Body of pancreas (tissue), 4 donors: ENCODE measurements around the gene TADA2A. TPM values are rescaled to one million over a fixed set of nuclear protein-coding genes. Genes with fewer than 3 reads are reported as not detected.
A peak's percentile ranks its signal among the peaks of the same experiment; 100 is the strongest.

Experiments
- ATAC-seq: fragments of 150-250 bp; one replicate; pipeline ENCODE4 v1.9.1; 2016
- DNase-seq, 4 donors: peaks; one replicate each; pipeline ENCODE4 v3.0.0-alpha.2; 2019
- H3K27ac ChIP-seq, 4 donors: fragments of 200-600 bp; sonication (generic); 1 replicate in 3 of 4; 2 replicates in 1 of 4; pipeline versions ENCODE4 v1.5.1 to v1.6.1; 2016 to 2019; ENCODE audit warnings: mild to moderate bottlenecking in 1 of 4, mixed read lengths in 1 of 4, moderate library complexity in 1 of 4
- H3K27me3 ChIP-seq, 2 donors: fragments of 200-600 bp; sonication (generic); one replicate each; pipeline ENCODE4 v1.6.0; 2016; ENCODE audit warnings: mild to moderate bottlenecking in 1 of 2
- H3K36me3 ChIP-seq, 2 donors: fragments of 200-600 bp; sonication (generic); replicated peaks in 1 of 2; 2 replicates each; pipeline ENCODE4 v1.5.1; 2016; ENCODE audit warnings: low read depth in 2 of 2; ENCODE audit not compliant: insufficient read depth in 1 of 2
- H3K4me1 ChIP-seq: fragments of 200-600 bp; sonication (generic); one replicate; pipeline ENCODE4 v1.6.0; 2016
- H3K4me3 ChIP-seq, 2 donors: fragments of 200-600 bp; sonication (generic); 1 replicate in 1 of 2; 2 replicates in 1 of 2; pipeline ENCODE4 v1.5.1; 2016 to 2019
- H3K9me3 ChIP-seq, 3 donors: fragments of 200-600 bp; sonication (generic); 1 replicate in 2 of 3; 2 replicates in 1 of 3; pipeline ENCODE4 v1.5.1; 2016
- POLR2A ChIP-seq, 3 donors: fragments of 450-650 bp; IDR thresholded peaks; one replicate each; pipeline ENCODE4 v1.6.1; 2016; ENCODE audit warnings: antibody characterized with exemption in 3 of 3, mild to moderate bottlenecking in 2 of 3
- WGBS, 2 donors: methylation state at CpG; one replicate each; pipeline ENCODE4 v1.1.5; 2017; 5-methylcytosine and 5-hydroxymethylcytosine counted together
- intact Hi-C: fragments of 100-400 bp; cut with DNase I; formaldehyde crosslinking; loops from one replicate; pipeline ENCODE4 v1.15.1; 2023
- total RNA-seq, 2 donors: library from RNA; depleted of rRNA; stranded (reverse); fragments of >200 nt; gene quantifications; one replicate each; pipeline ENCODE4 v1.1.0, GENCODE V29; 2016
- TF ChIP-seq, protein P1 (sequence below), 7 experiments: fragments of 450-650 bp in 4 of 7; fragments of 200-600 bp in 3 of 7; sonication (generic) in 3 of 7; IDR thresholded peaks; one replicate each; pipeline ENCODE4 v1.5.1; 2016 to 2019; ENCODE audit warnings: antibody characterized with exemption in 7 of 7

The TADA2A gene
- total RNA-seq, 2 donors from 2014 or later, result 9.9 to 13.5 TPM

GRCh38 chr17:37520174-37520573 lies 113.5 kb downstream of the TADA2A start:
- TF ChIP-seq, protein P1, sequence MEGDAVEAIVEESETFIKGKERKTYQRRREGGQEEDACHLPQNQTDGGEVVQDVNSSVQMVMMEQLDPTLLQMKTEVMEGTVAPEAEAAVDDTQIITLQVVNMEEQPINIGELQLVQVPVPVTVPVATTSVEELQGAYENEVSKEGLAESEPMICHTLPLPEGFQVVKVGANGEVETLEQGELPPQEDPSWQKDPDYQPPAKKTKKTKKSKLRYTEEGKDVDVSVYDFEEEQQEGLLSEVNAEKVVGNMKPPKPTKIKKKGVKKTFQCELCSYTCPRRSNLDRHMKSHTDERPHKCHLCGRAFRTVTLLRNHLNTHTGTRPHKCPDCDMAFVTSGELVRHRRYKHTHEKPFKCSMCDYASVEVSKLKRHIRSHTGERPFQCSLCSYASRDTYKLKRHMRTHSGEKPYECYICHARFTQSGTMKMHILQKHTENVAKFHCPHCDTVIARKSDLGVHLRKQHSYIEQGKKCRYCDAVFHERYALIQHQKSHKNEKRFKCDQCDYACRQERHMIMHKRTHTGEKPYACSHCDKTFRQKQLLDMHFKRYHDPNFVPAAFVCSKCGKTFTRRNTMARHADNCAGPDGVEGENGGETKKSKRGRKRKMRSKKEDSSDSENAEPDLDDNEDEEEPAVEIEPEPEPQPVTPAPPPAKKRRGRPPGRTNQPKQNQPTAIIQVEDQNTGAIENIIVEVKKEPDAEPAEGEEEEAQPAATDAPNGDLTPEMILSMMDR (IDR thresholded peaks at IDR 0.05), result no peak
- no peak for TF ChIP-seq POLR2A (IDR thresholded peaks at IDR 0.05)
- ATAC-seq (no peak), DNase-seq (no peak)
- Histone ChIP-seq H3K27ac (no peak overlapping the region), H3K36me3 (peaks cover 12 to 25% of the 10 kb centered on the region in 2 donors), H3K4me1 (no peaks in the 10 kb centered on the region), H3K9me3 (no peaks in the 10 kb centered on the region), H3K4me3 (no peak overlapping the region), H3K27me3 (no peaks in the 10 kb centered on the region)
- intact Hi-C loops, result no loop called here
- 87 to 95% methylated on average over 8 of the region's 8 CpGs for WGBS, 2 donors

DNA sequence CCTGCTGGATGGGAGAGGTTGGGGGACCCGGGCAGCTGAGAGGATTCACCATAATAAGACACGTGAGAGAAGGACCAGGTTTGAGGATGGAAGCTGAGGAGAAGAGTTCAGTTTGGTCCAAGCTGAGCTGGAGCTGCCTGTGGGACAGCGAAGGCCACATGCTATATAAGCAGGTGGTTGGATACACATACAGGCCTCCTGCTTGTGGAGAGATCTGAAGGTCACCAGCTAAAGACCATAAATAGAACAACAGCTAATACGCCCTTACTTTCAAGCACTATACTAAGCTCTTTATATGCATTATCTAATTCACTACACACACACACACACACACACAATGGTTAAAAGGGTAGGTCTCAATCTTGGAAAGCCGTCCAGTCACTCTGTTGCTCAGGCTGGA lies 115.1 kb downstream of the TADA2A start:
- intact Hi-C loops, result no loop called here
- no peak for TF ChIP-seq POLR2A (IDR thresholded peaks at IDR 0.05)
- TF ChIP-seq, protein P1 (IDR thresholded peaks at IDR 0.05), result no peak
- H3K4me3 ChIP-seq, result no peak overlapping the region
- no peak overlapping the region for H3K27ac ChIP-seq
- H3K9me3 ChIP-seq, result no peaks in the 10 kb centered on the region
- H3K36me3 ChIP-seq, result peaks cover 12 to 25% of the 10 kb centered on the region in 2 donors
- H3K4me1 ChIP-seq, result no peaks in the 10 kb centered on the region
- 93 to 94% methylated on average over 5 of the region's 5 CpGs for WGBS, 2 donors
- no peak for DNase-seq
- no peak for ATAC-seq
- no peaks in the 10 kb centered on the region for H3K27me3 ChIP-seq

DNA sequence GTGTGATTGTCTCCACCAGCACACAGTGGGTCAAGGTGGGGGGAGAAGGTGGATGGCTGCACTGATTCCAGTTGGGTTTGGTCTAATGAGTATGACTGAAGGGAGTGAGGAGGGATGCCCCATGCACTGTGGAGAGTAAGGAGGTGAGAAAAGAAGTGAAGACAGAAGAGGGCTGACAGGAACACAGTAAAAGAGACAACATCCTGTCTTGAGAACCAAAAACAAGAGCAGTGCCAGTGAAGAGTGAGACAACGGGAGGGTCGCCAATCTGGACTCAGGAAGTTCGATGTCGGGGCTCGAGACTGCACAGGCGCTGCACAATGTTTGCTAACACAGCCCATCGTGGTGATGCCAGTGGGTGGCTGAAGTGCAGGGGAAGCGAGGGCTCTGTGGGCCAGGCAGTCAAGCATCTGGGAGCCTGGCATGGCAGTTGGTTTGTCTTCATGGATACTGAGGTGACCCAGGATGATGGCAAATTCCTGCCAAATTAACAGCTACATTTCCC lies 117.1 kb downstream of the TADA2A start:
- intact Hi-C loops, result no loop called here
- WGBS, 2 donors, result 90 to 92% methylated on average over 8 of the region's 8 CpGs
- no peaks in the 10 kb centered on the region for H3K4me1 ChIP-seq
- H3K27ac ChIP-seq, result no peak overlapping the region
- ATAC-seq (no peak), DNase-seq (no peak)
- no peaks in the 10 kb centered on the region for H3K9me3 ChIP-seq
- H3K36me3 ChIP-seq, result peaks cover 0 to 13% of the 10 kb centered on the region in 2 donors
- TF ChIP-seq, protein P1 (IDR thresholded peaks at IDR 0.05), result no peak
- TF ChIP-seq POLR2A (IDR thresholded peaks at IDR 0.05), result no peak
- H3K27me3 ChIP-seq, result no peaks in the 10 kb centered on the region
- no peak overlapping the region for H3K4me3 ChIP-seq

GRCh38 chr17:37527249-37527851 lies 120.7 kb downstream of the TADA2A start:
- WGBS, 2 donors, result 43 to 56% methylated on average over 5 of the region's 5 CpGs
- H3K36me3 ChIP-seq, result peaks cover 0 to 10% of the 10 kb centered on the region in 2 donors
- no peak overlapping the region for H3K4me3 ChIP-seq
- H3K27ac ChIP-seq, result no peak overlapping the region
- no peak for TF ChIP-seq POLR2A (IDR thresholded peaks at IDR 0.05)
- TF ChIP-seq, protein P1 (IDR thresholded peaks at IDR 0.05), result peak; percentile 21 to 64 (median 55)
- intact Hi-C loops, result no loop called here
- ATAC-seq, result peak; percentile 74
- peak in 2 of 4 donors; percentile 30 to 41 for DNase-seq
- no peaks in the 10 kb centered on the region for H3K9me3 ChIP-seq
- no peaks in the 10 kb centered on the region for H3K4me1 ChIP-seq
- H3K27me3 ChIP-seq, result no peaks in the 10 kb centered on the region

Other genes with a start within 250 kb of the TADA2A start
- not detected for gene C17orf78, start 30.9 kb upstream of the TADA2A start, total RNA-seq
- 10 to 100 TPM in 1 of 2 donors, 1 to 10 TPM in 1; 9.1 to 49.1 TPM for gene ACACA, start 50 bp upstream of the TADA2A start, total RNA-seq
- 1 to 10 TPM; 9.6 to 9.9 TPM for gene DUSP14, start 83.0 kb downstream of the TADA2A start, total RNA-seq
- 10 to 100 TPM; 14.2 to 21.3 TPM for gene SYNRG, start 202.5 kb downstream of the TADA2A start, total RNA-seq
- 10 to 100 TPM; 10.9 to 20.5 TPM for gene DDX52, start 236.6 kb downstream of the TADA2A start, total RNA-seq